NCI-H748 (cell line): Measurements from ENCODE around the gene STRN4.

Experiments used
- DNase-seq: peaks from one replicate; lab custom pipeline; 2025; ENCODE audit not compliant: unreplicated experiment; lab: John Stamatoyannopoulos, UW

The STRN4 gene

GRCh38 chr19:46727757-46728156 lies 18.5 kb downstream of the STRN4 start:
- DNase-seq, result no peak

- DNase-seq, result no peak
Measured at GRCh38 chr19:46726971-46727501, 19.2 kb downstream of the STRN4 start.

- no peak for DNase-seq
Measured at GRCh38 chr19:46726551-46726950, 19.7 kb downstream of the STRN4 start.

- no peak for DNase-seq
Measured at GRCh38 chr19:46725859-46726393, 20.3 kb downstream of the STRN4 start.

- DNase-seq, result no peak
Measured at GRCh38 chr19:46725036-46725820, 21.0 kb downstream of the STRN4 start.

- DNase-seq, result no peak
Measured at GRCh38 chr19:46724468-46724867, 21.8 kb downstream of the STRN4 start.

- DNase-seq, result no peak
Measured at GRCh38 chr19:46723471-46723870, 22.8 kb downstream of the STRN4 start.

- DNase-seq, result no peak
Measured at GRCh38 chr19:46723023-46723461, 23.2 kb downstream of the STRN4 start.

- no peak for DNase-seq
Measured at GRCh38 chr19:46722421-46723022, 23.7 kb downstream of the STRN4 start.

- DNase-seq, result no peak
Measured at GRCh38 chr19:46722004-46722380, 24.3 kb downstream of the STRN4 start.

- DNase-seq, result no peak
Measured at GRCh38 chr19:46721269-46722003, 24.8 kb downstream of the STRN4 start.

- no peak for DNase-seq
Measured at GRCh38 chr19:46720503-46721239, 25.6 kb downstream of the STRN4 start.

GRCh38 chr19:46719629-46720502 lies 26.4 kb downstream of the STRN4 start:
- no peak for DNase-seq

- DNase-seq, result no peak
Measured at GRCh38 chr19:46718934-46719622, 27.2 kb downstream of the STRN4 start.

- DNase-seq, result peak; percentile 32
Measured at GRCh38 chr19:46718157-46718933, 27.9 kb downstream of the STRN4 start.

- no peak for DNase-seq
Measured at GRCh38 chr19:46717716-46718143, 28.5 kb downstream of the STRN4 start.

GRCh38 chr19:46717034-46717715 lies 29.1 kb downstream of the STRN4 start, which contains the start of gene PRKD2:
PRKD2 (minus strand) TSS chr19:46717114; CDS start chr19:46716370, 744 bp downstream.
- peak; percentile 85 for DNase-seq

GRCh38 chr19:46716672-46717033 lies 29.6 kb downstream of the STRN4 start:
- no peak for DNase-seq
